ENCODE results near the gene ARL16.

The ARL16 gene

GRCh38 chr17:81644496-81644895 is 39.1 kb downstream of the ARL16 start:
- DNase-seq (ENCODE audit: low read depth): no peak

- DNase-seq (ENCODE audit: low read depth): no peak
These were observed 41.6 kb downstream of the ARL16 start for GRCh38 chr17:81641825-81642489.

- no peak for DNase-seq (ENCODE audit: low read depth)
These were observed 43.6 kb downstream of the ARL16 start for GRCh38 chr17:81640011-81640410.

GRCh38 chr17:81638683-81639082 is 44.9 kb downstream of the ARL16 start:
- no peak for DNase-seq (ENCODE audit: low read depth)

- DNase-seq (ENCODE audit: low read depth): peak; percentile 86
These were observed 46.9 kb downstream of the ARL16 start, which contains the start of the genes NPLOC4 and TSPAN10 for GRCh38 chr17:81636505-81637288. Gene NPLOC4 (minus strand): TSS chr17:81637112. CDS start chr17:81636930, 182 bp downstream. Gene TSPAN10 (plus strand): TSS chr17:81637196. CDS start chr17:81642413, 5,217 bp downstream.

GRCh38 chr17:81635973-81636504 is 47.6 kb downstream of the ARL16 start:
- DNase-seq (ENCODE audit: low read depth): no peak

GRCh38 chr17:81635431-81635830 is 48.2 kb downstream of the ARL16 start:
- no peak for DNase-seq (ENCODE audit: low read depth)

GRCh38 chr17:81631482-81631881 is 52.1 kb downstream of the ARL16 start:
- no peak for DNase-seq (ENCODE audit: low read depth)
